HG02759 (cell line): ENCODE measurements around the gene LDLRAD4.
A peak's percentile ranks its signal among the peaks of the same experiment; 100 is the strongest.

ENCODE experiments used
- ATAC-seq: cut with Tn5 transposase; IDR thresholded peaks from one replicate; pipeline ENCODE4 v1.9.1; 2021; ENCODE audit warnings: mild to moderate bottlenecking, moderate library complexity; ENCODE audit not compliant: unreplicated experiment

Gene LDLRAD4

DNA sequence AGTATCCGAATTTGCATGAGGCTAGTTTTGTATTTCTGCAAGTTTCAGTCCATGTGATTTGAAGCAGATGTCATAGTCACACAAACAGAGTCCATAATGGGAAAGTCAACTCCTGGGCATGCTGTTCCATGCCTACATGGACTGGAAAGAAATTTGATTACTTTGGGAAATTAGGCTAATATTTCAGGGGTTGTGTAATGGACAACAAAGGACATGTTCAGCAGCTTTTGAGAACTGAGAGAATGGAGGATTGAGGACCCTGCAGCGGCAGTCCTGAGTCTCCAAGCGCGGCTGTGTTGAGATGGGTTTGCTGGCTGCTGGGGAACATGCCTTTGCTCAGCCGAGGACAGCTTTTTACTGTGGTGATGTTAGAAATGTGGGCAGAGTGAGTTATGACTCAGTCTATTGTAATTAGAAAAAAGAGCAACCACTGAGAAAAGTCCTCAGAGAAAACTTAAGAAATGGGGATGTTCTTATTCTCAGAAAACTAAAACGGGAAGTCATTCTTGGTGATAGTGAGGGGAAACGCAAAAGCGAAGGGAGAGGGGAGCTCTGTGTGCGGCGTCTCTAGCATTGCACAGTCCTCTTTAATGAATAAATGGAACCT is 358.6 kb downstream of the LDLRAD4 start:
- peak; percentile 88 for ATAC-seq

DNA sequence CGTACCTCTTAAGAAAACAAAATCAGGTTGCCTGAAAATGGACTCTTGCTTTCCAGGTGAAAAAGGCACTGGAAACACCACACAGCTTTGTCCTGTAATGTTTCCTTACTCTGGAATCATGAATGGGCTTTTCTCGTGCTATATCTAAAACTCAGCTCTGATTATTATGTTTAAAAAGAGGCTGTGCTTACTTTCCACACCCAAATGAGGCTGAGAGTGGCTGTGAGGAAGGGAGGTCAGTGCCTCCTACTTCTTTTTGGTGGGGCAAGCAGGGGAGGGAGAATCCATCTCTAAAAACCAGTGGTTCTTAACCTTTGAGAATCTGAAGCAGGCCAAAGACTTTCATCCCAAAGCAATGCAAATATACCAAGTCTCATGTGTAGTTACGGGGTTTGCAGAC is 359.2 kb downstream of the LDLRAD4 start:
- no peak for ATAC-seq

DNA sequence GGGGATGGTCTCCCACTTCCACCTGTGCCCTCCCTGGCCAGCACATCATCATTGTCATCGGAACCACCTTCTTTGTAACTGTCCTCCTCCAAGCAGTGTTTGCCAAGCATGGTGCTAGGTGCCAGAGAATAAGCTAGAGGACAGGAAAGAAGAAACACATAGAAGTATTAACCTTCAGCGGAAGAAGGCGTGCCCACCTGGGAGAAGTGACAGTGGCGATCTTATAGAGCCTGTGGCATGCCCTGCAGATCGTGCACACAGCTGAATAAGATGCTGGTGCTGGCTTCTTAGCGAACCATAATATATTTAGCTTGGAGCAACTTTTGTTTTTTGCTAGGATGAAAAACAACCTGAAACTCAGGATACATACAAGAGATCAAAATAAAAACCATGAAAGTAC is 359.8 kb downstream of the LDLRAD4 start:
- no peak for ATAC-seq

DNA sequence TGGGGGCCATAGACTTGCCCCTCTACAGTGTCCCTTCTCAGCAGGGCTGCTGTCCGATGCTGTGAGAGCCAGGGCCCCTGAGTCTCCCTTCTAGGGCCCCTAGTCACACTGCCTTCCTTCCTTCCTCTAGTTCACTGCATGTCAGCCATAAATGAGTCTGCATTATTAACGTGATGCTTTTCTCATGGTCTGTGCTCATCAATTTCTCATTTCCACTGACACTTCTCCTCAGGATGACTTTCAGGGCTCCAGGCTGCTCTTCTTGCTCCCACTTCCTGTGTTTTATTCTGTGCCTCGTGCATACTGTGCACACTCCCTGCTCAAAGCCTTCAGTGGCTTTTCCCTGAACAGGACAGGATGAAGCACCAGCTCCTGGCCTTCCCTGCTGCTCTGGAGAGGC is 361.3 kb downstream of the LDLRAD4 start:
- ATAC-seq: no peak

DNA sequence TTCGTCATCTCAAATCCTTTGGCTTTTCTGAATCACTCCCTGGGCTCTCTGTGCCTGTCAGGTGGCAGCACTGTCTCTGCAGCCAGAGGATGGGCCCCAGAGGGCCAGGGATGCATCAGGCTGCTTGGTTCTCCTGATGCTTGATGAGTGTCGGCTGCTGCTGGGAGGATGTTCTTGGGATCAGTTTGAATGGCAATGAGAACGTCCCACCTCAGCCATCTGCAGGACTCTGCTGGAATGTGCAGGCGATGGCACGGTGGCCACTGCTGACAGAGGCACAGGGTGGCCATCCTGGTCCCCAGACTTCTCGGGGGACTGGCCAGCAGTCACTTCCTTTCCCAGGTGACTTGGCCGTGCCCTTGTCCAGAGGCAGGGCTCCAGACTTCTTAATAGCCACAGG is 361.8 kb downstream of the LDLRAD4 start:
- ATAC-seq: no peak

DNA sequence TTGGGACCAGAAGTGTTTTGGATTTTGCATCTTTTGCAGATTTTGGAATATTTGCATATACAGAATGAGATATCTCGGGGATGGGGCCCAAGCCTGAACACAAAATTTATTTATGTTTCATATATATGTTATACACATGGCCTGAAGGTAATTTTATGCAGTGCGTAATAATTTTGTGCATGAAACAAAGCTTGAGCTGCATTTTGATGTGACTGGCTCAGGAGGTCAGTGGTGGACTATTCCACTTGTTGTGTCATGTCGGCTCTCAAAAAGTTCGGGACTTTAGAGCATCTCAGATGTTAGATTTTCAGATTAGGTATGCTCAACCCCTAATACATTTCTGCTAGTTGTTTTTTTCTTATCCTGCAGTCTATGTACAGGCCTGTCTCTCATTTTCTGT is 362.4 kb downstream of the LDLRAD4 start:
- no peak for ATAC-seq

DNA sequence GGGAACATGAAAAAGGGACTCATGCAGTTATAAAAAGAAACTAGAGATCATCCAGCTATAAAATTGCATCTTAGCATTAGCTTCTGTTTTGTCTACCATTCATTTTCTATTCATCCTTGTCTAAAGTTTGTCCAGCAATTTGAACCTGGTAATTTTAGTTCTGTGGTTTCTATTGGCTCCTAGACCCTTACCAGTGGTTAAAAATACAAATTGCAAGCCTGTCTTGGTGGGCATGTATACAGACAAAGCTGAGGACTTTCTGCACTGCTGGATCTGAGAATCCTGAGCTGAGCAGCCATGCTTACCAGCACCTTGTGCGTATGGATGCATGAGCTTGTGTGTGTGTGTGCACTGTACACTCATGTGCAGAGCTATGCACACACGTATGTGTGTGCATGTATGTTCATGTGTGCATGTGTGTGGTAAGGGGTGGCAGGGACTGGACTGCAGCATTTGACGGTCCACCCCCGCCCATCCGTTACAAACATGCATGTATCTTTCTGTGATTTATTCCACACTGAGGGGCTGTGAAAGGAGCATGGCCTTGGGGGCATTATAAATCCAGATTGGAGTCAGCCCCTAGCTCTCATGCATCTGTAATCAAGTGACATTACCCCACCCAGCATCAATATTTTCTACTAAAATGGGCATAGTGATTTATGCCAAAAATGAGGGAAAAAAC is 363.1 kb downstream of the LDLRAD4 start:
- no peak for ATAC-seq

DNA sequence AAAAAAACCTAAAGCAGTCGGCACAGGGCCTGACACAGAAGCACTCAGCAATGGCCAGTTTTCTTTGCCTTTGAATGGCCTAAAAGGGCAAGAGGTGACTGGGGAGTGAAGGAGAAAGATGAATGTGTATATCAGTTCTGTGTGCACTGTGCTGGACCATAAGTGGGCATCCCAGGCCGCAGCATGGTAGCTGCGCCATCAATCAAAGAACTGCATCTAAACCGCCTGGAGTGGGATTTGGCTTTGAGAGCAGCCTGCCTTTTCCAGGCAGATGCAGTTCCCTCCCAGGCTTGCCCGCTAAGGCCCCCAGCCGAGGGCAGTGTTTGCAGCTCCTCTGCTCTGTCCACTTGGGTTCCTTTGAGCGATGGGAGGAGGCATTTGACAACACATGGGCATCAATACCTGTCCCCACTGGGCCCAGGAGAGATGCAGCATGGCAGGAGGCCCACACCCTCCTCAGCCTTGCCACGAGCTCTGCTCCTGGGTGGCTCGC is 363.7 kb downstream of the LDLRAD4 start:
- no peak for ATAC-seq

DNA sequence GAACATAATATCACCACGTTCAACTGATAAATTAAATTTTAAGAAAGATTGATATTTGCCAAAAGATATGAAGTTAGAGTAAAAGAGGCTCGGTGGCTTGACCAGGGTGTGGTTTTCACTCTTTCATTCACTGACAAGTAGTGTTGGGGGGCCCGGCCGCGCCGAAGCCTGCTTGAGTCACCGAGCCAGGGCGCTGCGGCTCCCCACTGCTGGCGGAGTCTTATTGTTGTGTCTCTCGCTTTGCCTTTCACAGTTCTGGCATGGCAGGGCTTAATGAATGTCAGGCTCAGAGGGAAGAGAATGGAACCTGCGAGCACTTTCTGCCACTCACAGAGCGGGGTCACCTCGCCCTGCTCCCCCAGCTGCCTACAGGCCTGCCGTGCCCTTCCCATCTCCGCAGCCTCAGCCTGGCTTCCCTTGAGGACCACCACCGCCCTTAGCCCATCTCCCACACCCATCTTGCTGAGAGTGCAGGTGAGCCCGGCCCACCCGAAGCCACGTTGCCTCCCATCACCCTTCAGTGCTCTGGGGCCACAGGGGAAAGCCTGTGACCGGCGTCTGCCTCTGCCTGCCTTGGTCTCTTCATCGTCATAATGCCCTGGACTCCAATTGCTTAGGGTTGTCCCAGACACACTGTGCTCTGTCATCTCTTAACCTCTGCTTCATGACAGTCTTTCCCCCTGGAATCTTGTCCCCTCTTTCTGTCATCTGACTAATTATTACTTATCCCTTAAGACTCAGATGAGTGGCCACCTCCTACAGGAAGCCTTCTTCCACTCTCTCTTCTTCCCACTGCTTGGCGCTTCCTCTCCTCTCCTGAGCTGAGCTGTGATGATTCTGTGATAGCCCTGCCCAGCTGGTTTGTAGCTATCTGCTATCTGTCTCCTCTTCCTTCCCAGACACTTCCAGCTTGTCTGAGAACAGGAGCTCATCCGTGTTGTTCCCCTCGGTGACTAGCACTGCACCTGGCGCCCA is 365.3 kb downstream of the LDLRAD4 start:
- no peak for ATAC-seq

DNA sequence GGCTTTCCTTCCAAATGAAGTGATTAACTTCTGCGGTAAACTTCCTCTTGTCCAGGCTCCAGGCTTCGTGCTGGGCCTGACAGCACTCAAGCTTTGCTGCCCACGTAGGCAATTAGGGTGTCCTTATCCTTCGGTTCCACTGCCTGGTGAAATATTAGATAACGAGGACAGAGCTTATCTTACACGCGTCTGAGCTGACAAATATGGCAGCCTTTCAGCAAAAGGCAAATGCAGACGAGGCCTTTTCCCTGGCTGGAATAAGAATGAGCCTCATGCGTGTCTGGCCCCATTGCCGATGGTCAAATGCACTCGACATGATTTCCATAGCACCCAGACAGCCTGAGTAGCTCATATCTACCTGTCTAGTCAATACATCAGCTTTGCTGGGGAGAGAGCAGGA is 366.3 kb downstream of the LDLRAD4 start:
- no peak for ATAC-seq

DNA sequence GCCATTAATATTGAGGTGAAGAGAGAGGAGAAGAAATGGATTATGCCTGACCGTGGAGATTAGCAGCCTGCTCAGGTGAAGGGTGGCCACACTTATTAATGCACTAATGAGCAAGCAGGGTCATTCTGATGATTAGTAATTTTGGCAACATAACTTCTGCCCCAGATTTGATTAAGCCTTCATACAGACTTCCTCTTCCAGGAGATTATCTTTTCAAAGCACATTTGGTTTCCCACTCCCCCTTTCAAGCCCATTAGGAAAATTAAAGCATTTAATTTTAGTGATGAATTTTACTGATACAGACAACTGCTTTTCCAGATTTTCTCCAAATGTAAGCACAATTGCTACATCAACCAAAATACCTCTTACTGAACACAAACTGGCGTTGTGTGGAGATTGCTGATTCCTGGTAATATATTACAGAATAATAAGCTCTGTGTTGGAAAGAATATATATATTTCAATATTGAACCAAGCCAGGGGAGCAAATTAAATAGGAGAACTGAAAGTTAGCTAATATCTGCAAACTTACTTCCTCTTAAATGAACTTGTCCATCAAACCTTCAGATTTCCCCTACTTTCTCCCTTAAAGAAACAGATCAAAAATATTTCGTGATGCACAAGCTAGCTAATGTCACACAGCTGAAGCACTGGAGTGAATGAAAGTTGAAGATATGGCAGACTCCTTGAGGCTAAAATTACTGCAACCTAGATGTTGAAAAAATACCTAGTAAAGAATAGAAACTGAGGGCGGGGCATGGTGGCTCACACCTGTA is 367.0 kb downstream of the LDLRAD4 start:
- ATAC-seq: peak; percentile 60

DNA sequence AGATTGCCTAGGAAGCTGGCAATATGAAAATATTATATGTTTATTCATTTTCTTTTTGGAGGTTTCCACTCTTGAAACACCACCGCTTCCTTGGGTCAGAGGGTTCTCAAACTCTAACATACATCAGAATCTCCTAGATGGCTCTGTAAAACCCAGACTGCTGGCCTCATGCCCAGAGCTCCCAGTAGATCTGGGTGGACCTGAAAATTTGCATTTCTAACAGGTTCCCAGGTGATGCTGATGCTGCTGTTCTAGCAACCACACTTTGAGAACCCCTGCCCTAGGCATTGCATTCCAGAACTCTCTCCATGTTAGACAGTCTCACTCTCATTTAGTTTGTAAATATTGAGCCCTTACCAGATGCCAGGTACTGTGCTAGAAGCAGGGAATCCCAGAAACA is 368.4 kb downstream of the LDLRAD4 start:
- no peak for ATAC-seq

DNA sequence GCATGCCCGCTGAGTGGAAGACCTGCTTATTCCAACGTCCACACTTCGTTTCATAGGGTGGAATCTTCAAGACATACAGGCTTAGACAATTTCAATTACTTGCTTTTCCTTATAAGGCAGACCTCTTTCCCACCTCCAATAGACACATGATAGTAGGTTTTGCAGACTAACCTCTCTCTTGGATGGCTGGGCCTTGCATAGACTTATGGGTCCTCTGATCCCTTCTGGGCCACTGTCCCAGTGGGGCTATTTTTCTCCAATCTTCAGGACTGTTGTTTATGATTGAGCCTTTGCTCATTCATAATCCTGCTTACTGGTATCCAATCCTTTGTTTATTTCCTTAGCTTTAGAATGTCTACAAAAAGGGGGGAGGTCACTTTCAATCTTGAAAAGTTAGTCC is 368.9 kb downstream of the LDLRAD4 start:
- no peak for ATAC-seq

DNA sequence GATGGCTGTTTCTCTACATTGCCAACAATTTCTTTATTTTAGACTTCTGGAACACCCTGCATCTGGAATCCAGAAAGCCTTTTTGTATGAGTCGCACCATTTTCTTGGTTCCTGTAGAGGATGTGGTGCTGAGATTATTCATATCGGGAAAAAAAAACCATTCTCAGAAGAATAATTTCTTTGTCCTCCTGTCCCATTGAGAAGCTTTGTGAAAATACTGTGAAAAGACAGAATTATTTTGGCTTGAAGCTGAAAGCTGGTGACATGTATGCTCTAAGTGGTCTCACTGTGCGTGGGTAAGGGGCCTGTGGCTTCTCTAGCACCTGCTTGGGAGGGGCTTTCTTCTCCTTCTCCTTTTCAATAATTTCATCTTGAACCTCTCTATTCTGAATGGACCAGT is 369.4 kb downstream of the LDLRAD4 start:
- no peak for ATAC-seq

DNA sequence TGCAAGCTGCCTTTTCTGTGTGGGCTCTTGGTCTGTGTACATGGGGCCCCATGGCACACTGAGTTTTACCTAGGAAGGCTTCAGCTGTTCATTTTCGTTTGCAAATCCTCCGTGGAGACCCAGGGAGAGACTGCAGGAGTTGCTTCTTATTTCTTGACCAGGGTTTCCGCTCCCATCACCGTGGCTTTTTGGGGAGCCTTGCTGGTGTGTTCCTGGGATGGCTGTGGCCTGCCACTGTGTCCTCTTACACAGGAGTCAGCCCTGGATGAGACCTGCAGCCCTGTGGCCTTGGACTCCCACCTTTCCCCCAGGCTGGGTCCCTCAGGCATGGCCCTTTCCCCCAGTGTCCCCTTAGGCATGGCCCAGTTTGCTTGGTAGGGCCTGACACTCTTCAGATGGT is 370.8 kb downstream of the LDLRAD4 start:
- ATAC-seq: no peak

DNA sequence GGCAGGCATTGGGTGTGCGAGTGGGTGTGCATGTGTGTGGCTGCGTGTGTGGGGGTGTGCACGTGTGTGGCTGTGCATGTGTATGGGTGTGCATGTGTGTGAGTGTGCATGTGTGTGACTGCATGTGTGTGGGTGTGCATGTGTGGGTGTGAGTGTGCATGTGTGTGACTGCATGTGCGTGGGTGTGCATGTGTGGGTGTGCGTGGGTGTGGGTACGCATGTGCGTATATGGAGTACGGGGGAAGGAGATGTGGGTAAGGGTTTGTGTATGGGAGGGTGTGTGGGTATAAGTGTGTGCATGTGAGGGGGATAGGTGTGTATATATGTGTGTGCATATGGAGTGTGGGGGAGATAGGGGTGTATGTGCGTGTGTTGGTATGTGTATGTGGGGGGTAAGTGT is 371.4 kb downstream of the LDLRAD4 start:
- ATAC-seq: no peak

DNA sequence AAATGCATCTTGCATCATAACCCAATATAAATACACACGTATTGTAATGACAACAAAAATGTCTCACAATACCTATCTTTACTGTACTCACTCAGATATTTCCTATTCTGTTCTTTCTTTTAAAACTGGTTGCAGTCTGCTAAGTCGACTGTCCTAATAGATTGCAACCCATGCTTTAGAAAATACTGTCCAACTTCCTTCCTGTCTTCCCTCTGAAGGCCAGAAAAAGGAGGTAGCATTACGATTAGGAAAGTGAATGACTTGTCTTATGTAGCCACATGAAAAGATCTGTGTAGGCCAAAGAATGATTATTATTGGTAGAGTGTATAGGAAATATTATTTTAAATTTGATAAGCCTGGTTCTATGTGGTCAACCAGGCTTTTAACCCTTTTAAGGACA is 373.7 kb downstream of the LDLRAD4 start:
- ATAC-seq: no peak

DNA sequence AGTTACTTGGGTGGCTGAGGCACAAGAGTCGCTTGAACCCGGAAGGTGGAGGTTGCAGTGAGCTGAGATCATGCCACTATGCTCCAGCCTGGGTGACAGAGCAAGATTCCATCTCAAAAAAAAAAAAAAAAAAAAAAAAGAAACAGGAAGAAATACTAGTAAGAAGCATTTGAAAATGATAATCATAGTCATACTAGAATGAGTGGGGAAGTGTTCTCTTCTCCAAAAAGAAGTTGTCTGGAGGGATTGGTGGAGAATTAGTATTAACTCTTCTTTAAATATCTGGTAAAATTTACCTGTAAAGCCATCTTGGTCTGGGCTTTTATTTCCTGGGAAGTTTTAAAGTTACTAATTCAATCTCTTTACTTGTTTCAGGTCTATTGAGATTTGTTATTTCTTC is 376.0 kb downstream of the LDLRAD4 start:
- ATAC-seq: no peak

DNA sequence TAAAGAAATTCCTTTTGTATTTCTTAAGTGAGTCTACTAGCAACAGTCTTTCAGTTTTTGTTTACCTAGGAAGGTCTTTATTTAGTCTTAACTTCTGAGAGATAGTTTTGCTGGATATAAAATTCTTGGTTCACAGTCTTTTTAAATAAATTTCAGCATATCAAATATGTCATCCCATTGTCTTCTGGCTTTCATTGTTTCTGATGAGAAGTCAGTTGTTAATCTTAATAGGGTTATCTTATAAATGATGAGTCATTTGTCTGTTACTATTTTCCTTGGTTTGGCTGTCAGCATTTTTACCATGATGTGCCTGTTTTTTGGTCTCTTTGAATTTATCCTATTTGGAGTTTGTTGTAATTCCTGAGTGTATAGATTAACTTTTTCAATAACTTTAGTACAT is 378.5 kb downstream of the LDLRAD4 start:
- ATAC-seq: no peak

DNA sequence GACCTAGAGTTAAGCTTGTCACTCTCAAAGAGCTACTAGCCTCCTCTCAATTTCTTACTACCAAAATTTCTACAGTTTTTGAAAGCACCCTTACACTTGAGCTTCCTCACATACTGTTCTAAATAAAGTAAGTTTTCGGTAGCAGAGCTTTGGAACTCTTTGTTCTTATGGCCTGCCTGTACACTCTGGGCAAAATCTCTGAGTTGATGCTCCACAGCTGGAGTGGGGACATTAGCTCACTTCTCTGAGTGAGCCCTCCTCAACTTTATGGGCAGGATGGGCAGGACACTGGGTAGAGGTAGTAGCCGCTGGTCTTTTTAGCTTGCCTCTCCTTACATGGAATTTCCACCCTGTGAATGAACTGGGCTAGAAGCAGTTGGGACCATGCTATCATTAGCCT is 380.0 kb downstream of the LDLRAD4 start:
- ATAC-seq: no peak

DNA sequence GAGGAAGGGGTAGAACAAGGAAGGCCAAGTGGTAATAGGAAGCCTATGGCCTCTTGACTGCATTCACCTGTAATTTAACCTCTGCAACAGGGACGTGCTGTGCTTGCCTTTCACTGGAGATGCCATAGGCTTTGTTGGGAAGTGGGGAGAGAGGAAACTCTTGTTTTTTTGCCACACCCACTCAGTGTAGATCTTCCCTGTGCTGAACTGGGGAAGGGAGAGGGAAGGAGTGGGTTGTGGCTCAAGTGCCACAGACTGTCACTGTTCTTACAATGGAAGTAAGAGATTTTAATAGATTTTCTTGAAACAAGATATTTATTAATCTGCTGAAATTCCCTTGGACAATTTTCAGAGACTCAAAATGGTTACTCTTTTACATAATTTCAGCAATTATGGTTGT is 380.5 kb downstream of the LDLRAD4 start:
- ATAC-seq: no peak
